MM.1S (cell line): ENCODE results near the gene NUDT8.
"Not testable (repeated sequence)": the region's sequence is repeated elsewhere in the genome, so short reads cannot be mapped to it uniquely, and the experiment has no call there.

Experiments
- DNase-seq: peaks from one replicate; pipeline ENCODE4 v3.0.0-alpha.2; 2015
- H2AFZ ChIP-seq: fragments of 300-600 bp; sonication (generic); 2 replicates; pipeline ENCODE4 v1.6.0; 2016; ENCODE audit warnings: antibody characterized with exemption, low read length
- H3F3A ChIP-seq: fragments of 300-600 bp; sonication (generic); 2 replicates; pipeline ENCODE4 v1.6.1; 2016; ENCODE audit warnings: mild to moderate bottlenecking, antibody characterized with exemption, low read length, moderate library complexity, mixed read lengths; ENCODE audit not compliant: insufficient read depth
- H3K27ac ChIP-seq: fragments of 300-600 bp; sonication (generic); 2 replicates; pipeline ENCODE4 v1.5.1; 2016; ENCODE audit warnings: mild to moderate bottlenecking, low read length
- H3K27me3 ChIP-seq: fragments of 300-600 bp; sonication (generic); replicated peaks from 2 replicates; pipeline ENCODE4 v1.6.0; 2016; ENCODE audit warnings: low read length; ENCODE audit not compliant: insufficient read depth
- H3K36me3 ChIP-seq: fragments of 300-600 bp; sonication (generic); replicated peaks from 2 replicates; pipeline ENCODE4 v1.6.1; 2016; ENCODE audit warnings: mild to moderate bottlenecking, low read length, mixed read lengths; ENCODE audit not compliant: insufficient read depth
- H3K4me1 ChIP-seq: fragments of 300-600 bp; sonication (generic); 2 replicates; pipeline ENCODE4 v1.6.1; 2016; ENCODE audit warnings: low read length, mixed read lengths
- H3K4me2 ChIP-seq: fragments of 300-600 bp; sonication (generic); 2 replicates; pipeline ENCODE4 v1.6.0; 2016; ENCODE audit warnings: low read depth, low read length
- H3K4me3 ChIP-seq: fragments of 300-600 bp; sonication (generic); 2 replicates; pipeline ENCODE4 v1.5.1; 2016; ENCODE audit warnings: low read length, mixed read lengths
- H3K79me2 ChIP-seq: fragments of 300-600 bp; sonication (generic); 2 replicates; pipeline ENCODE4 v1.6.1; 2016; ENCODE audit warnings: mixed run types, low read length, mixed read lengths
- H3K9ac ChIP-seq: fragments of 300-600 bp; sonication (generic); 2 replicates; pipeline ENCODE4 v1.6.1; 2016; ENCODE audit warnings: low read length, mixed read lengths
- H3K9me2 ChIP-seq: fragments of 300-600 bp; sonication (generic); replicated peaks from 2 replicates; pipeline ENCODE4 v1.6.1; 2016; ENCODE audit warnings: mild to moderate bottlenecking, low read length, mixed read lengths; ENCODE audit not compliant: insufficient read depth
- H3K9me3 ChIP-seq: fragments of 300-600 bp; sonication (generic); replicated peaks from 2 replicates; pipeline ENCODE4 v1.6.1; 2016; ENCODE audit warnings: mild to moderate bottlenecking, low read length, mixed read lengths; ENCODE audit not compliant: insufficient read depth
- H4K20me1 ChIP-seq: fragments of 300-600 bp; sonication (generic); 2 replicates; pipeline ENCODE4 v1.6.1; 2016; ENCODE audit warnings: mild to moderate bottlenecking, low read length, moderate library complexity, mixed read lengths; ENCODE audit not compliant: insufficient read depth
- CTCF ChIP-seq: fragments of 300-600 bp; sonication (generic); IDR thresholded peaks from 2 replicates; pipeline ENCODE4 v1.5.1; 2016; ENCODE audit warnings: antibody characterized with exemption, low read length, mixed read lengths
- EZH2 ChIP-seq: fragments of 300-600 bp; sonication (generic); optimal IDR thresholded peaks from 2 replicates; pipeline ENCODE3; 2017; ENCODE audit warnings: low read depth, mild to moderate bottlenecking, antibody characterized with exemption, low read length, mixed read lengths
- EZH2phosphoT487 ChIP-seq: fragments of 300-600 bp; sonication (generic); IDR thresholded peaks from 2 replicates; pipeline ENCODE4 v1.6.1; 2018; ENCODE audit warnings: antibody characterized with exemption, low read length

NUDT8 gene

GRCh38 chr11:67599149-67599548 lies 30.6 kb downstream of the NUDT8 start:
- no peaks in the 10 kb centered on the region for H3K27me3 ChIP-seq
- H3K9ac ChIP-seq: no peak overlapping the region
- H3K36me3 ChIP-seq: no peaks in the 10 kb centered on the region
- H3K27ac ChIP-seq: no peak overlapping the region
- no peak overlapping the region for H3K4me3 ChIP-seq
- peaks cover 4% of the 10 kb centered on the region; the same call in 1 of the 2 replicates for H3F3A ChIP-seq
- no peaks in the 10 kb centered on the region for H3K79me2 ChIP-seq
- no peak overlapping the region for H3K4me2 ChIP-seq
- no peaks in the 10 kb centered on the region for H4K20me1 ChIP-seq
- H3K9me3 ChIP-seq: no peaks in the 10 kb centered on the region
- H2AFZ ChIP-seq: no peak overlapping the region
- TF ChIP-seq EZH2phosphoT487 (no peak), CTCF (no peak), EZH2 (no peak)
- no peak for DNase-seq
- H3K9me2 ChIP-seq: no peaks in the 10 kb centered on the region
- H3K4me1 ChIP-seq: peaks cover 22% of the 10 kb centered on the region

DNA sequence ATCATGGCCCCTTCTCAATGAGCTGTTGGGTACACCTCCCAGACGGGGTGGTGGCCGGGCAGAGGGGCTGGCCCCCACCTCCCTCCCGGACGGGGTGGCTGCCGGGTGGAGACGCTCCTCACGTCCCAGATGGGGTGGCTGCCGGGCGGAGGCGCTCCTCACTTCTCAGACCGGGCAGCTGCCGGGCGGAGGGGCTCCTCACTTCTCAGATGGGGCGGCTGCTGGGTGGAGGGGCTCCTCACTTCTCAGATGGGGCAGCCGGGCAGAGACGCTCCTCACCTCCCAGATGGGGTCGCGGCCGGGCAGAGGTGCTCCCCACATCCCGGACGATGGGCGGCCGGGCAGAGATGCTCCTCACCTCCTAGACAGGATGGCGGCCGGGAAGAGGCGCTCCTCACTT lies 31.8 kb downstream of the NUDT8 start:
- H3K9ac ChIP-seq, H3K9me3 ChIP-seq, H3K79me2 ChIP-seq, H3K4me3 ChIP-seq, DNase-seq, H4K20me1 ChIP-seq, H2AFZ ChIP-seq, H3K36me3 ChIP-seq, H3K27me3 ChIP-seq, H3K27ac ChIP-seq, H3K4me2 ChIP-seq, H3F3A ChIP-seq, H3K9me2 ChIP-seq: not testable (repeated sequence)
- peaks cover 22% of the 10 kb centered on the region for H3K4me1 ChIP-seq

DNA sequence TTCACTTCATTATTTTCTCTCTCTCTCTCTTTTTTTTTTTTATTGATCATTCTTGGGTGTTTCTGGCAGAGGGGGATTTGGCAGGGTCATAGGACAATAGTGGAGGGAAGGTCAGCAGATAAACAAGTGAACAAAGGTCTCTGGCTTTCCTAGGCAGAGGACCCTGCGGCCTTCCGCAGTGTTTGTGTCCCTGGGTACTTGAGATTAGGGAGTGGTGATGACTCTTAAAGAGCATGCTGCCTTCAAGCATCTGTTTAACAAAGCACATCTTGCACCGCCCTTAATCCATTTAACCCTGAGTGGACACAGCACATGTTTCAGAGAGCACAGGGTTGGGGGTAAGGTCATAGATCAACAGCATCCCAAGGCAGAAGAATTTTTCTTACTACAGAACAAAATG lies 32.3 kb downstream of the NUDT8 start:
- not testable (repeated sequence) for H3K79me2 ChIP-seq, H3K9ac ChIP-seq, H3K4me3 ChIP-seq, H3K9me3 ChIP-seq, H4K20me1 ChIP-seq, H3F3A ChIP-seq, H3K27ac ChIP-seq, H3K27me3 ChIP-seq, H3K9me2 ChIP-seq, H2AFZ ChIP-seq, DNase-seq, H3K36me3 ChIP-seq, H3K4me2 ChIP-seq
- peaks cover 22% of the 10 kb centered on the region for H3K4me1 ChIP-seq

DNA sequence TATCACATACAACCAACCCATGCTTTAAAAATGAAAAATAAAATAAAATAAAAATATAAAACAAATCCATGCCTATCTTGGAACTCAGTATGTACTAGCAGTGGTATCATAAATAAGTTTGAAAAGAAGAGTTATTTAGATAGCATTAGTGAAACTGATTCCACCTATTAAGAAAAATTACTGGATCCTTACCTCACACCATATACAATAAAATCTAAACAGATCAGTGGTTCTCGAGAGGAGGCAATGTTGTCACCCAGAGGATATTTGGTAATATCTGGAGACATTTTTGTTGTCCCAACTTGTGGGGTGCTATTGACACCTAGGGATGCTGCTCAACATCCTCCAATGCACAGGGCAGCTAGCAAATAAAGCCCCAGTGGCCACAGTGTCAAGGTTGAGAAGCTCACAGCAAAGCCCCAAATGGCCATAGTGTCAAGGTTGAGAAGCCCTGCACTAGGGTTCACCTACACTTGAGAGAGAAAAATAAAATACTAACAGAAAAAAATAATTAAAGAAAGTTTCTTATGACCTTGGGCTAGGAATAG lies 32.9 kb downstream of the NUDT8 start:
- H2AFZ ChIP-seq: no peak overlapping the region
- no peaks in the 10 kb centered on the region for H3K36me3 ChIP-seq
- H3K9me2 ChIP-seq: no peaks in the 10 kb centered on the region
- TF ChIP-seq EZH2phosphoT487: no peak
- no peak overlapping the region for H3K4me3 ChIP-seq
- H3K9me3 ChIP-seq: no peaks in the 10 kb centered on the region
- H3K9ac ChIP-seq: no peak overlapping the region
- H3K4me1 ChIP-seq: peaks cover 21% of the 10 kb centered on the region
- H3F3A ChIP-seq: peaks cover 4% of the 10 kb centered on the region; the same call in 1 of the 2 replicates
- DNase-seq: no peak
- no peak overlapping the region for H3K4me2 ChIP-seq
- no peak overlapping the region for H3K27ac ChIP-seq
- no peaks in the 10 kb centered on the region for H3K27me3 ChIP-seq
- no peaks in the 10 kb centered on the region for H3K79me2 ChIP-seq
- H4K20me1 ChIP-seq: no peaks in the 10 kb centered on the region

GRCh38 chr11:67594480-67594879 lies 35.3 kb downstream of the NUDT8 start:
- DNase-seq: no peak
- no peaks in the 10 kb centered on the region; the same call in 1 of the 2 replicates for H3F3A ChIP-seq
- no peak overlapping the region for H3K4me2 ChIP-seq
- no peaks in the 10 kb centered on the region for H3K27me3 ChIP-seq
- no peaks in the 10 kb centered on the region for H3K9me3 ChIP-seq
- H3K79me2 ChIP-seq: no peaks in the 10 kb centered on the region
- TF ChIP-seq CTCF (no peak), EZH2 (no peak), EZH2phosphoT487 (no peak)
- no peaks in the 10 kb centered on the region for H3K36me3 ChIP-seq
- H3K27ac ChIP-seq: no peak overlapping the region
- no peaks in the 10 kb centered on the region for H3K9me2 ChIP-seq
- no peak overlapping the region for H2AFZ ChIP-seq
- H3K4me3 ChIP-seq: no peak overlapping the region
- no peak overlapping the region for H3K9ac ChIP-seq
- no peaks in the 10 kb centered on the region for H4K20me1 ChIP-seq
- peaks cover under 1% of the 10 kb centered on the region; the same call in 1 of the 2 replicates for H3K4me1 ChIP-seq
